GM20000 (cell line): ENCODE data around the gene MAU2.

Source experiments
- DNase-seq: peaks from one replicate; pipeline ENCODE4 v3.0.0; 2012; ENCODE audit warnings: low spot score
- TF ChIP-seq, protein P1 (sequence below): IDR thresholded peaks from 2 replicates; pipeline ENCODE4 v1.5.1; 2012; ENCODE audit warnings: mild to moderate bottlenecking, control low read depth; ENCODE audit errors: extremely low read depth, missing control alignments

MAU2 gene

DNA sequence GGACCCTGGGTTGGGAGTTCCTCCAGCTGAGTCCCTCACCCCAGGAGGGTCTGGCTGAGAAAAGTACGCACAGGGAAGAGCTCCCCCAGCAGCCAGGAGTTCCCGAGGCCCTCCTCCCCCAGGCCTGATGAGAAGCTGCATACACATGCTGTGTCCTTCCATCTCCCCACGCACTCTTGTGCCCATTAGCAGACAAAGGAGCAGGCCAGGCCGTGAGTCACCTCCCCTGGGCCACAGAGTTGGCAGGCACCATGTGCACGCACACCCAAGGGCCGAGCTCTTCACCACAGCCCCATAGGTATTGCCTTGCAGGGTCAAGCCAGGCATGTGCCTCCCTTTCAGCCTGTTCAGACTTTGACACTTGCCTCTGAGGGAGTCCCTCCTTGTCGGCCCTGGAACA is 17.5 kb downstream of the MAU2 start:
- DNase-seq = no peak
- TF ChIP-seq, protein P1, sequence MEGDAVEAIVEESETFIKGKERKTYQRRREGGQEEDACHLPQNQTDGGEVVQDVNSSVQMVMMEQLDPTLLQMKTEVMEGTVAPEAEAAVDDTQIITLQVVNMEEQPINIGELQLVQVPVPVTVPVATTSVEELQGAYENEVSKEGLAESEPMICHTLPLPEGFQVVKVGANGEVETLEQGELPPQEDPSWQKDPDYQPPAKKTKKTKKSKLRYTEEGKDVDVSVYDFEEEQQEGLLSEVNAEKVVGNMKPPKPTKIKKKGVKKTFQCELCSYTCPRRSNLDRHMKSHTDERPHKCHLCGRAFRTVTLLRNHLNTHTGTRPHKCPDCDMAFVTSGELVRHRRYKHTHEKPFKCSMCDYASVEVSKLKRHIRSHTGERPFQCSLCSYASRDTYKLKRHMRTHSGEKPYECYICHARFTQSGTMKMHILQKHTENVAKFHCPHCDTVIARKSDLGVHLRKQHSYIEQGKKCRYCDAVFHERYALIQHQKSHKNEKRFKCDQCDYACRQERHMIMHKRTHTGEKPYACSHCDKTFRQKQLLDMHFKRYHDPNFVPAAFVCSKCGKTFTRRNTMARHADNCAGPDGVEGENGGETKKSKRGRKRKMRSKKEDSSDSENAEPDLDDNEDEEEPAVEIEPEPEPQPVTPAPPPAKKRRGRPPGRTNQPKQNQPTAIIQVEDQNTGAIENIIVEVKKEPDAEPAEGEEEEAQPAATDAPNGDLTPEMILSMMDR = no peak

DNA sequence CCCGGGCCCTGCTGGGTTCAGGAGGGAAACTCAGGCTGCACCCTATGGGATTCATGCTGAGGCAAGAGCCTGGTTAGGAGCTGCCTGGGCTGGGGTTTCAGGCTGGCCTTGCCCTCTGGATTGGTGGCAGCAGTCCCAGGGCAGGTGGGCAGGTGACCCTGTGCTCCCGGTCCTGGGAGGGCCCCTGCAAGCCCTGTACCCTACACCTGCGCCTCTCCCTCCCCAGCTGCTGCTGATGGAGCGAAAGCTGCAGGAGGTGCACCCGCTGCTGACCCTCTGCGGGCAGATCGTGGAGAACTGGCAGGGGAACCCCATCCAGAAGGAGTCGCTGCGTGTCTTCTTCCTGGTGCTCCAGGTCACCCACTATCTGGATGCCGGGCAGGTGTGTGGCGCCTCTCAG is 20.4 kb downstream of the MAU2 start:
- DNase-seq = no peak
- TF ChIP-seq, protein P1 = no peak

GRCh38 chr19:19342086-19343015 is 21.7 kb downstream of the MAU2 start:
- DNase-seq = peak; percentile 65
- TF ChIP-seq, protein P1 = peak; percentile 71

- DNase-seq = no peak
- TF ChIP-seq, protein P1 = no peak
Observed at GRCh38 chr19:19343016-19343362, 22.4 kb downstream of the MAU2 start.

DNA sequence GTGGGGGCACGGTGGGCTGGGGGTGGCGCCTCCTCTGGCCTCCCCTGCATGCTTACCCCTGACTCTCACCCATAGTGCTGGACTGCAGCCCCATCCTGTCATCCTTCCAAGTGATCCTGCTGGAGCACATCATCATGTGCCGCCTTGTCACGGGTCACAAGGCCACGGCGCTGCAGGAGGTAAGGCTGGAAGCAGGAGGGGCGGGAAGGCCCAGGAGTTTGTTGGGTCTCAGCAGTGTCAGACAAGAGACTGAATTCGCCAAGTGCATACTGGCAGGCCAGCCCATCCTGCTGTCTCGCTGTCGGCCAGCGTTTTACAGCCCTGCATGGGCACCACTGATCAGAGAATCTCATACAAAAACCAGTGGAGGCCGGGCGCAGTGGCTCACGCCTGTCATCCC is 23.1 kb downstream of the MAU2 start:
- DNase-seq = no peak
- TF ChIP-seq, protein P1 = no peak

DNA sequence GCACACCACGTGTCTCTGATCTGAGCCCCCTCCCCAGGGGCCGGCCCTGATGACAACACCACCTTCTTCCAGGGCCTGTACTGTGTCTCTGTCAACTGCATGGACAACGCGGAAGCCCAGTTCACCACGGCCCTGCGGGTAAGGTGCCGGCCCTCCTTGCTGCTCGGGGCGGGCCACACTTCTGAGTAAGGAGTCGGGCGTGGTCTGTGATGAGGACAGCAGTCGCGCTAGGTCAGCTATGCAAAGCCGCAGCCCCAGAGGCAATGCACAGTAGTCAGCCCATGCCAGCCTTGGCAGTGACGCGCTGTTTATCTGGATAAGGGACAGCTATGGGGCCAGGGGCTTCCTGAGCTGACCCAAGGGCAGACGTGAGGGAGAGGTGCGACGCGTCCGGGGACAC is 24.6 kb downstream of the MAU2 start:
- no peak for DNase-seq
- TF ChIP-seq, protein P1 = no peak

GRCh38 chr19:19345970-19346369 is 25.3 kb downstream of the MAU2 start:
- TF ChIP-seq, protein P1 = no peak
- no peak for DNase-seq
